ENCODE measurements around the gene UVSSA. TPM values are rescaled to one million over a fixed set of nuclear protein-coding genes. Genes with fewer than 3 reads are reported as not detected.

Gene UVSSA
- total RNA-seq, 1 donor from 2014 or later = 28.3 TPM

GRCh38 chr4:1344696-1345095, 2.3 kb upstream of the UVSSA start:
- Mint-ChIP-seq H3K27ac (peak overlapping the region; percentile 55), H3K27me3 (no peaks in the 10 kb centered on the region), H3K4me3 (peak overlapping the region; percentile 98), H3K9me3 (no peaks in the 10 kb centered on the region), H3K36me3 (ENCODE audit: low read depth) (peaks cover 17% of the 10 kb centered on the region), H3K4me1 (peaks cover 24% of the 10 kb centered on the region)
- intact Hi-C loops (cut with micrococcal nuclease) = loop anchor here (5.0 kb wide), 4 partner anchors 37 to 1728 kb away; partner anchors contain the start of genes FGFRL1, HTT and HTT-AS
- no peak for DNase-seq

DNA sequence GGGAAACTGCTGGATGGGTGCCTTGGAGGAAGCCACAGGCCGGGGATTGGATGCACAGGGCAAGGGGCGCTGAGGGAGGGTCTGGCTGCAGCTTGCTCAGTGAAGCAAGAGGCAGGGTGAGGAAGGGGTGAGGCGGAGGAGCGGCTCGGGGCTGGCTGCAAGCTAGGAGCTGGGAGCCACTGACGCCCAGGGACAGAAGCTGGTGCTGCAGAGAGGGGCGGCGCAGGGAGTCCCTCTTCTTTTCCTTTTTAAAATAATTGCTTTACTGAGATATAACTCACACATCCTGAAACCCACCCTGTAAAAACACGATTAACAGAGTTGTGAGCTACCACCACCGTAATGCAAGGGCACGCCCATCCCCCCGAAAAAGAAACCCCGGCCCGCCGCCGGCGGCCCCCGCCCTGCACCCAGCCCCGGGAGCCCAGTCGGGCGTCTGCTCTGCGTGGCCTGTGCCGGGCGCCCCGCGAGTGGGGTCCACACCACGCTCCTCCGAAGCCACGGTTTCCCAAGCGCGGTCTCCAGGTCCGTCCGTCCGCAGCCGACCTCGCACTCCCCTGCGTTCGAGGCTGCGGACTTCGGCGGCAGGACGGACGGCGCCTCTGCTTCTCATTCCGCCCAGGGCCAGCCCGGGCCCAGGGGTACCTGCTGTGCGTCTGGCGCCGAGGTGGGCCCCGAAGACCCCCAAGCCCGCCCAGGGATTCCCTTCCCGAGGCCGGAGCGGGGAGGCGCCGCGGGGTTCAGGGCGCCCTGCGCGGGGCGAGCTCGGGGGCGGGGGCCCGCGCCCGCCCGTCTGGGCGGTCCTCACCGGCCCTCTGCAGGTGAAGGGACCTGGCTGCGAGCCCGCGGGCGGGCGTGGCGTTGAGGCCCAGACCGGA, 866 bp upstream of the UVSSA start:
- intact Hi-C loops (cut with micrococcal nuclease) = loop anchor here (1.0 to 5.0 kb wide), 7 partner anchors 39 to 1726 kb away; partner anchors contain the start of genes CTBP1, FGFRL1, HTT and HTT-AS
- H3K4me3 Mint-ChIP-seq = peak overlapping the region; percentile 98

DNA sequence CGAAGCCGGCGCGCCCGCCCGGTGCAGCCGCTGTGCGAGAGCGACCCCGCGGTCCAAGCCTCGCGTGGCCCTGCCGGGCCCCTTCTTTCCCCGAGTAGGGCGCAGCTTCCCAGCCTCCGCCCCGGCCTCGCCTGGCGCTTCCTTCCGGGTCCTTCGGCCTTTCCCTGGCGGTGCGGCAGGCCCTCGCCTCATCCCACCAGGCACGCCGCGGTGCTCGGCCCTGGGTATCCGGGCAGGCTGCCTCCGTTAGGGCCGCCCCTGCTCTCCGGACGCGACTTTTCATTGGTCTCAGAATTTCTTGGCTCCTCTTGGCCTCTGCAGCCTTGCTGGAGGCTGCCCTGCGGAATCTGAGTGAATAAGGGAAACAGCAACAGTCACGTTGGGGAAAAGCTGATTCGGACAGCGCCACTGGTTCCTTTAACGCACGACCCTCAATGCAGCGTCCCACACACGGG, 429 bp downstream of the UVSSA start:
- Mint-ChIP-seq H3K4me3 (peak overlapping the region; percentile 90), H3K27ac (peak overlapping the region; percentile 94), H3K36me3 (ENCODE audit: low read depth) (peaks cover 13% of the 10 kb centered on the region), H3K27me3 (no peaks in the 10 kb centered on the region), H3K4me1 (peaks cover 33% of the 10 kb centered on the region), H3K9me3 (no peaks in the 10 kb centered on the region)
- peak; percentile 89 for DNase-seq
- intact Hi-C loops (cut with micrococcal nuclease) = loop anchor here (1.0 to 5.0 kb wide), 7 partner anchors 40 to 1725 kb away; partner anchors contain the start of genes FGFRL1, HTT, HTT-AS and MAEA

More for the DNA sequence above, 866 bp upstream of the UVSSA start:
- peak; percentile 87 for DNase-seq
- peak overlapping the region; percentile 91 for H3K27ac Mint-ChIP-seq
- H3K27me3 Mint-ChIP-seq = no peaks in the 10 kb centered on the region
- peaks cover 7% of the 10 kb centered on the region for H3K36me3 Mint-ChIP-seq (ENCODE audit: low read depth)
- peaks cover 32% of the 10 kb centered on the region for H3K4me1 Mint-ChIP-seq
- H3K9me3 Mint-ChIP-seq = no peaks in the 10 kb centered on the region

- H3K36me3 Mint-ChIP-seq (ENCODE audit: low read depth) = peaks cover 13% of the 10 kb centered on the region
- peak overlapping the region; percentile 94 for H3K27ac Mint-ChIP-seq
- intact Hi-C loops (cut with micrococcal nuclease) = loop anchor here (5.0 kb wide), 4 partner anchors 41 to 1724 kb away; partner anchors contain the start of genes FGFRL1, HTT and HTT-AS
- DNase-seq = peak; percentile 62
- H3K4me3 Mint-ChIP-seq = peak overlapping the region; percentile 90
- peaks cover 33% of the 10 kb centered on the region for H3K4me1 Mint-ChIP-seq
- no peaks in the 10 kb centered on the region for H3K27me3 Mint-ChIP-seq
- H3K9me3 Mint-ChIP-seq = no peaks in the 10 kb centered on the region
These were observed 1.1 kb downstream of the UVSSA start for GRCh38 chr4:1348014-1348513.

DNA sequence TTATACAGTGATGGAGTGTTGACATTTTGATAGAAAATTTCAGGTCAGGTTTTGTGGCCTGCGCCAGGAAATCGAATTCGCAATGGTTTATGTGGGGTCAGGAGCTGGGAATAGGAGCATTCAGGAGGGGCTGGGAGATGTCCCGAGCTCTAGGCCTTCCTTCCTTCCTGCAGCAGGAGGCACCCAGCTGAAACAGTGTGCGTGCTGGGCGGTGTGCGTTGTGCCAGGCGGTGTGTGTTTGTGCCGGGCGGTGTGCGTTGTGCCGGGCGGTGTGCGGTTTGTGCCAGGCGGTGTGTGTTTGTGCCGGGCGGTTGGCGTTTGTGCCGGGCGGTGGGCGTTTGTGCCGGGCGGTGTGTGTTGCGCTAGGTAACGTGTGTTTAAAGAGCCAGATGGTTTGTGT, 1.7 kb downstream of the UVSSA start:
- H3K27me3 Mint-ChIP-seq = no peaks in the 10 kb centered on the region
- intact Hi-C loops (cut with micrococcal nuclease) = loop anchor here (5.0 kb wide), 4 partner anchors 41 to 1724 kb away; partner anchors contain the start of genes FGFRL1, HTT and HTT-AS
- peaks cover 33% of the 10 kb centered on the region for H3K4me1 Mint-ChIP-seq
- no peaks in the 10 kb centered on the region for H3K9me3 Mint-ChIP-seq
- H3K27ac Mint-ChIP-seq = no peak overlapping the region
- no peak for DNase-seq
- peak overlapping the region; percentile 90 for H3K4me3 Mint-ChIP-seq
- H3K36me3 Mint-ChIP-seq (ENCODE audit: low read depth) = peaks cover 13% of the 10 kb centered on the region

- peaks cover 32% of the 10 kb centered on the region for H3K4me1 Mint-ChIP-seq
- no peak overlapping the region for H3K4me3 Mint-ChIP-seq
- H3K27me3 Mint-ChIP-seq = no peaks in the 10 kb centered on the region
- intact Hi-C loops (cut with micrococcal nuclease) = loop anchor here (5.0 kb wide), 4 partner anchors 42 to 1723 kb away; partner anchors contain the start of genes FGFRL1, HTT and HTT-AS
- H3K36me3 Mint-ChIP-seq (ENCODE audit: low read depth) = peaks cover 13% of the 10 kb centered on the region
- H3K27ac Mint-ChIP-seq = peak overlapping the region; percentile 34
- DNase-seq = no peak
- no peaks in the 10 kb centered on the region for H3K9me3 Mint-ChIP-seq
These were observed 2.6 kb downstream of the UVSSA start for GRCh38 chr4:1349359-1350168.

GRCh38 chr4:1350169-1350520, 3.1 kb downstream of the UVSSA start:
- intact Hi-C loops (cut with micrococcal nuclease) = no loop called here
- Mint-ChIP-seq H3K4me3 (no peak overlapping the region), H3K4me1 (peaks cover 28% of the 10 kb centered on the region), H3K36me3 (ENCODE audit: low read depth) (peaks cover 11% of the 10 kb centered on the region), H3K27ac (peak overlapping the region; percentile 34), H3K9me3 (no peaks in the 10 kb centered on the region), H3K27me3 (no peaks in the 10 kb centered on the region)
- no peak for DNase-seq

DNA sequence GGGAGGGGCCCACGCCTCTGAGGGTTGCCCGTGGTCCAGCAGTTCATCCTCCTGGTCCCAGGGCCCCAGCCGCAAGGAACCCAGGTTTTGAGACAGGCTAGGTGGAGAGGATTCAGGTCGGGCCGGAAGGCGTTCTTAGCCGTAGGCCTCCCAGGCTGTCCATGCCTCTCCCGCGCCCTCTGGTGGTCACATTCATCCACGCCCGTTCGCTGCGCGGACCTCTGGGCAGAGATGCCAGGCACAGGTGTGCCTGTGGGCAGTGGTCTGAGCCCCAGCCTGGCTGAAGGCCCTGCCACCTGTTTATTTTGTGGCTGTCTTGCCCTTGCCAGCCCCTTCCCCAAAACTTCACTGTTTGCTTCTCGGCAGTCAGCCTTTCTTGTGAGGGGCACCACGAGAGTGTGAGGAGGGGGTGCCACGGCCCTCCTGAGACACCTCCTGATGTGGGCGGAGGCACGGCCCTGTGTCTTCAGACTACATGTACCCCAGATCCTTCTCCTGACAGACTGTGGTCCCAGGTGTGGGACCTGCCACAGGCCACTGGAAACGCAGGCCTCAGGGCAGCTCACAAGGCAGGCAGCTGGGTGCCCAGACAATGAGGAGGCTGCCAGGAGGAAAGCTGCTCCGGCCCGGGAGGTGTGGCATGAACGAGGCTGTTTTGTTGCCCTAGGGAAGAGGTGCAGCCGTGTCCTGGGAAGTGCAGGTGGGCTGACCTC, 5.0 kb downstream of the UVSSA start:
- Mint-ChIP-seq H3K4me1 (peaks cover 22% of the 10 kb centered on the region), H3K27ac (peak overlapping the region; percentile 72), H3K36me3 (ENCODE audit: low read depth) (peaks cover 11% of the 10 kb centered on the region), H3K9me3 (no peaks in the 10 kb centered on the region), H3K27me3 (no peaks in the 10 kb centered on the region), H3K4me3 (no peak overlapping the region)
- DNase-seq = peak; percentile 97
- intact Hi-C loops (cut with micrococcal nuclease) = loop anchor here (1.0 kb wide), 2 partner anchors 185 to 222 kb away; no protein-coding TSS in a partner anchor

DNA sequence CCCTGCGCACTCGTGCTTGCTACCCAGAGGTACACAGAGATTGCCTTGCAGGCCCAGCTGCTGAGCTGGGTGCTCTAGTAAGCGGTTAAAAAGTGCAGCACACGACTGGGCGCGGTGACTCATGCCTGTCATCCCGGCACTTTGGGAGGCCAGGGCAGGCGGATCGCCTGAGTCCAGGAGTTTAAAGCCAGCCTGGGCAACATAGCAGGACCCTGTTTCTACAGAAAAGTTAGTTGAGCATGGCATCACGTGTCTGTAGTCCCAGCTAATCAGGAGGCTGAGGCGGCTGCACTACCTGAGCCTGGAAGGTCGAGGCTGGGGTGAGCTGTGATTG, 5.5 kb downstream of the UVSSA start:
- intact Hi-C loops (cut with micrococcal nuclease) = loop anchor here (1.0 kb wide), 1 partner anchor 222 kb away; no protein-coding TSS in a partner anchor
- H3K36me3 Mint-ChIP-seq (ENCODE audit: low read depth) = peaks cover 11% of the 10 kb centered on the region
- H3K4me3 Mint-ChIP-seq = no peak overlapping the region
- peaks cover 22% of the 10 kb centered on the region for H3K4me1 Mint-ChIP-seq
- H3K27ac Mint-ChIP-seq = no peak overlapping the region
- H3K9me3 Mint-ChIP-seq = no peaks in the 10 kb centered on the region
- no peak for DNase-seq
- H3K27me3 Mint-ChIP-seq = no peaks in the 10 kb centered on the region

GRCh38 chr4:1353186-1354055, 6.4 kb downstream of the UVSSA start:
- intact Hi-C loops (cut with micrococcal nuclease) = no loop called here
- H3K9me3 Mint-ChIP-seq = no peaks in the 10 kb centered on the region
- no peak overlapping the region for H3K27ac Mint-ChIP-seq
- H3K4me1 Mint-ChIP-seq = peaks cover 19% of the 10 kb centered on the region
- no peak overlapping the region for H3K4me3 Mint-ChIP-seq
- DNase-seq = no peak
- peaks cover 11% of the 10 kb centered on the region for H3K36me3 Mint-ChIP-seq (ENCODE audit: low read depth)
- H3K27me3 Mint-ChIP-seq = no peaks in the 10 kb centered on the region

DNA sequence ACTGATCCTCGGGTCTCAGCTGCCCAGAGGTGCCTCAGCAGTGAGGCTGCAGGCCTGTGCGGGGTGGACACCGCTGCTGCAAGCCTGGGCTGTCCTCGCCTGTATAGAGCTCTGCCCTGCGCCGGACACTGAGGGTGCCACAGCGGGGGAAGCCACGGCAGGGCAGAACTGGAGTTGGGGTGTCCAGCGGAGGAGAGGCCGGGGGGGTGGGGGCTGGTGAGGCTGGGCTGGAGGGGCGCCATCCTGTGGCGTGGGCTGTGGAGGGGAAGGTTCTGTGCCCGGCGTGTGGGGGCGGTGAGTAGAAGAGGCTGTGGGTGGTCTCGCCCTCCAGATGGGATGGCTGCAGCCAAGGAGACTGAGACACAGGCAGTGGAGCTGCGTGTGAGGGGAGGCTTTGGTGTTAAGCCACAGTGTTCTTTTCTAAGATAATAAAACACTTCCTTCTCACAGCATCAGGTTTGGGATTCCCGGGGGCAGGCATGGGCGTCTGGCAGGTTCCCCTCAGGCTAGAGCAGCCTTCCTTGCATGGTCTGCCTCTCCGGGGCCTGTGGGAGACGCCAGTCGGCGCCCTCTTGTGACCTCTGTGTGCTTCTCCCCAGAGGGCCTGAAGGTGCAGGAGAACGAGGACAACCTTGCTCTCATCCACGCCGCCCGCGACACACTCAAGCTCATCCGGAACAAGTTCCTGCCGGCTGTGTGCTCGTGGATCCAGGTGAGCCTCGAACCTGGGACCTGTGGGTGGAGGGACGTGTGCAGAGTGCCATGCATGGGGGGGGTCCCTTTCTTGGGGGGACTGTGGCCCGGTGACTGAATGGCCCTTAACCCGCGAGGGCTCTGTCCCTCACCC, 7.4 kb downstream of the UVSSA start:
- H3K27ac Mint-ChIP-seq = no peak overlapping the region
- no peaks in the 10 kb centered on the region for H3K27me3 Mint-ChIP-seq
- no peak for DNase-seq
- no peaks in the 10 kb centered on the region for H3K9me3 Mint-ChIP-seq
- peaks cover 9% of the 10 kb centered on the region for H3K36me3 Mint-ChIP-seq (ENCODE audit: low read depth)
- H3K4me3 Mint-ChIP-seq = no peak overlapping the region
- H3K4me1 Mint-ChIP-seq = peaks cover 12% of the 10 kb centered on the region
- intact Hi-C loops (cut with micrococcal nuclease) = no loop called here

DNA sequence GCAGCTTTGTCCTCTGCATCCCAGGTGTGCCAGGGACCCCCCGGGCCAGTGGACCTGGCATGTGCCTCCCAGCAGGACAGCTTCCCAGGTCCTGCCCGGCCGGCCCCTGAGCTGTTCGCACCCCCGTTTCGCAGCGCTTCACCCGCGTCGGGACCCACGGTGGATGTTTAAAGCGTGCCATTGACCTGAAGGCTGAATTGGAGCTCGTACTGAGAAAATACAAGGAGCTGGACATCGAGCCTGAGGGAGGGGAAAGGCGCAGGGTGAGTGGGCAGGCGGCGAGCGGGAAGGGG, 7.9 kb downstream of the UVSSA start:
- intact Hi-C loops (cut with micrococcal nuclease) = no loop called here
- no peak overlapping the region for H3K27ac Mint-ChIP-seq
- no peaks in the 10 kb centered on the region for H3K27me3 Mint-ChIP-seq
- no peak overlapping the region for H3K4me3 Mint-ChIP-seq
- H3K4me1 Mint-ChIP-seq = peaks cover 10% of the 10 kb centered on the region
- DNase-seq = no peak
- no peaks in the 10 kb centered on the region for H3K9me3 Mint-ChIP-seq
- H3K36me3 Mint-ChIP-seq (ENCODE audit: low read depth) = peaks cover 9% of the 10 kb centered on the region
